GM21447 (cell line): ENCODE results near the gene NEU2.

Experiments
- ATAC-seq: cut with Tn5 transposase; IDR thresholded peaks from one replicate; pipeline ENCODE4 v1.9.1; 2021; ENCODE audit not compliant: unreplicated experiment

The NEU2 gene

DNA sequence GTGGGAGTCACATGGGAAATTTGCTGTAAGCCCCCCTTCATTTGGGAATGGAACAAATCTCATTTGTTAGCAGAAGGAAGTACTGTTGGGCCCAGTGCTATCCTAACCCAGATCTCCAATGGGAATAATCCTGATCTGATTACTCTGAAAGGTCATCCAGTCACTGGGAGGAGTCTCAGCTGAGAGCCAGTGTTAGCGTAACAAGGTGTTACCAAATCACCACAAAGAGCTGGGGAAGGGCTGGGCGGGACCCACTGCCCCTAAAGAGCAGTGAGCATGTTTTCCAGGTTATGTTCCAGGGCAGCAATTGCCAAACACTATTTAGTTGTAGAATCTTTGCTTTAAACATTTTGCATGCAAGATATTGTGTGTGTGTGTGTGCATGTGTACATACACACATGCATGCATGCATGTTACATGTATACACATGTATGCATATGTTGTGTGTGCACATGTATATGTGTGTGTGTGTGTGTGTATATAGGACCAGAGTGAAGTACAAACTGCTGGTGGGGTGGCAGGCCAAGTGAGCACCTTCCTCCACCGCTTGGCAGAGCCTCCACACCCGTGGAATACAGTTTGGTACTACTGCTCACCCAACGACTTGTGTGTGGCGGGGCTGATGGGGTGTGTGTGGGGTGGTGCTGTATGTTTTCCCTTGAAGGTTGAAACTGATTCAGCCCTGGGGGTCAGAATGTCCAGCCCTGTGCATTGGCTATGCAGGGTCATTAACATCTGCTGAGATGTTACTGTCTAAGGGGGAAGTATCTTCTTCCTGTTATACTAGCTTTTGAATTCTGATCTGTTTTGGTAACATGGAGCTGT is 42.9 kb downstream of the NEU2 start:
- no peak for ATAC-seq

DNA sequence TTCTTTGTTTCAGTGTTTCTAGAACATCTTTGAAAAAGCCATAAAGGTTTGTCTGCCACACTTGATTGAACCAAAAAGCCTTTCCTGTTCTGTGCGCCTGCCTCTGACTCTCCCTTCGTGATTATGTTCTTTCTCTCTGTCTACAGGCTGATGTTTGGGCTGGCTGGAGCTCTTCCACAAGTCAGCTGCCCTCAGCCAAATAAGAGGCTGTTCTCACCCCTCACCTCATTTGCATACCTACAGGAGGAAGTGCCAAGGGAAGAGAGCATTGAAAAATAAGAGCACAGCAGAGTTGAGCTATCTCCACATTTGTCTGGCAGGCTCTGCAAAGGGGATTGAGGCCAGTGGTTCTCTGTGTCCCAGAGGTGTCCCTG is 43.5 kb downstream of the NEU2 start:
- ATAC-seq = peak; percentile 53

DNA sequence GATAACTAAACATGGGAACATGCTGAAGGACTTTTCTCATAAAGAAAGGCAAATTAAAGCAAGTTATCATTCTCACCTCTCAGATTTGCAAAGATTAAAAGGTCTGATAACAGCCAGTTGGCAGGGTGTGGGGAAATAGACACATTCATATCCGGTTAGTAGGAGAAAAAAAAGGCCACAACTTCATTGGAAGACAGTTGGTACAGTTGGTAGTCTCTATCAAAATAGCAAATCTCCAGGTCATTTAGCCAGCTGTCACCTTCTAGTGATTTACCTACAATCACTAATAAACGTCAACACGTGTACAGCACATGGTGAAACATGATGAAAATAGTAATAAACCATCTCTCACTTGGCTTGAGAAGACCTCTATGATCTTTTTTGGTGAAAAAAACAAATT is 44.3 kb downstream of the NEU2 start:
- ATAC-seq = no peak

DNA sequence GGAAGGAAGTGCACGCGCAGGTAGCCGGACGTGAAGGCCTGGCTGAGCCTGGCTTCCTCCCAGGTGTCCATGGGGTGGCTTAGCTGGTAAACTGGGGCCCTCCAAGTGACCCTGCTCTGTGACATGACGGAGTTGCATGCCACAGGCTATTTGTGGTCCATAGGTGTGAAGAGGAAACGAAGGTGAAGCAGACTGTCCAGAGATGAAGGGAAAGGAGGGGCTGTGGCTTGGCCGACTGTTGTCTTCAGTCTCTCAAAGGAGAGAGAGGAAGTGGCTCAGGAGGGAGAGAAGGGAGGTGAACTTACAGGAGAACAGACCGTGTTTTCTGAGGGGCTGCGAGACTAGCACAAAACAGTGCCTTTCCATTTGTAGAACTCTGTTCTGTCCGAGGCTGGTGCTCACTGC is 47.0 kb downstream of the NEU2 start:
- ATAC-seq = peak; percentile 34

DNA sequence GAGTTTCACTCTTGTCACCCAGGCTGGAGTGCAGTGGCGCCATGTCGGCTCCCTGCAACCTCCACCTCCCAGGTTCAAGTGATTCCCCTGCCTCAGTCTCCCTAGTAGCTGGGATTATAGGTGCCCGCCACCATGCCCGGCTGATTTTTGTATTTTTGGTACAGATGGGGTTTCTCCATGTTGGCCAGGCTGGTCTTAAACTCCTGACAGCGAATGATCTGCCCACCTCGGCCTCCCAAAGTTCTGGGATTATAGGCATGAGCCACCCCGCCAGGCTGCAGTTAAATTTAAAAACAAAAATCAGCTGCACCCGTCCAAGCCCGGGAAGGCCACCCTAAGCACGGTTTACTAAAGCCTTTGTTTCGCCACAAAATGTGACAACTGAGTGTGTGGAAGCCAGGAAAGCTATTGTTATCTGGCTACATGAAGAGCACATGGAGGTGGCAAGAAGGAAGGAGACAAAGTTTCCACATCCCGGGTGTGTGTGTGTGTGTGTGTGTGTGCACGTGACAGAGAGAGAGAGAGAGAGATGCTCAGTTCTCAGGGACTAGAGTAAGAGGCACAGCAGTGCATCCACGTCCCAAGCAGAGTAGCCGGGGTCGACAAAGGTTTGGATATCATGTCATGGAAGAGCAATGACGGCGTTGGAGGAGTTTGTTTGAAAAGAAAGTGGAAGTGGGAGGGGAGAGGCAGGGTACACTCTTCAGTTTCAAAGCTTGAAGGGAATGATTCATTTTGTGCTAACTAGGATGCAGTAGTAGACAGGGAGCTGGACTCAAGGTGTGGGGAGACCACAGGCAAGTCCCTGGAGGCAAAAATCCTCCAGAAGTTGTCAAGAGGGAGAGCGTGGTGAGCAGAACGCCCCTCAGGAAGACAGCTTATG is 47.7 kb downstream of the NEU2 start:
- no peak for ATAC-seq

DNA sequence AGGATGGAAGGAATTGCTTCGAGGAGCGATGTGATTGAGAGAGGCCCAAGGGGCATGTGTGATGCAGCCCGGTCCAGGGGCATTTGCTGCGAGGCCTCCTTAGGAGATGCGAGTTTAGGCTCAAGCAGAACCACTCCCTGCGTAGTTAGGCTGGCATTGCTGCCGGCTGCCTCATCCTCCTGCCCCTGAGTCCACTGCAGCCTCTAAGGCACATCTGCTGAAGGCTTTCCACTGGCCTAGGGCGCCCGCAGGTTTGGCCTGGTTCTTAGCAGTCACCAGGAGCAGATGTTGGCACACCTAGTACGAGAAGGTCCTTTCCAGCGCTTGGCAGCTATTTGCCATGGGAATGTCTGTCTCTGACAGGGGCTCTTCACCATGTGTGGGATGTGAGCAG is 48.4 kb downstream of the NEU2 start:
- ATAC-seq = no peak

DNA sequence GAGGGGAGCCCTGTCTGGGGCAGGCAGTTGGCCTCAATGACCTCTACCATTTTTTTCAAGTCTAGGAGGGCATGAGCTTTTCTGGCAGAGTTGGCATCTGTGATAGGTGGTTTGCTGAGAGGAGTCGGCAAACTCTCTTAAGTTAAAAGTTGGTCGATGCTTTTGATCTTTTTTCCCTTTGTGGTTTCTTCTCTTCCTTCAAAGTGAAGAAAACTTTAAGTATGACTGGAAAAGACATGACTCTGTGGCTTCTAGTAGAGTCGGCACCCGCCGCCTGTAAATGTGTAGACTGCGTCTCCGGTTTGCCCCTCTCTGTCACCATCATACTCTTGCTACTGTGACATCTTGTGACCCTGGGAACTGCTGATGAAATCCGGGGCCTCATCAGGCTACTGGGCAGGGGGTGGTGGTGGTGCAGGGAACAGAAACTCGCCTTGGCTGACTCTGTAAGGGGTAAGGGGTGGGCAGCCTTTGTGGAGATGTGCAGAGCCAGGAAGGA is 48.8 kb downstream of the NEU2 start:
- peak; percentile 17 for ATAC-seq

DNA sequence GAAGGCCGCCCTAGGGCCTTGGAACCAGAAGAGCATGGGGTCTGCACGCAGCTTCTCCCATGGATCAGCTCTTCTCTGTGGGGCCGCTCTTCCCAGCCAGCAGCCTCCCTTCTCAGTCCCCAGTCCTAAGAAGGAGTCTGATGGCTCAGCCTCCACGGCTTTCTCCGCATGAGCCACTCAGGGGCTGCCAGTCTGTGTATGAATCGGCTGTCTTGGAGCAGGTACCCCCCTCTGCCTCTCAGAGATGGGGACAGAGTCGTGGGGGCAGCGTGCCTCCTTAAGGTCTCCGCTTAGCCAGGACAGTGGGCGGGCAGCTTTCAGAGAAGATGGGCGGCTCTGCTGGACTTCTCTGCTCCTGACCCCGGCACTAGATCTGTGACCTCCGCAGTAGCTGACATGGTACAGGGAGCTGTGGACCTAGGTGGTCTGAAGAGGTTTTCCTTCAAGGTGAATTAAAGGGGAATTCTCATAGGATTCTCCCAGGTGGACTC is 49.3 kb downstream of the NEU2 start:
- no peak for ATAC-seq

DNA sequence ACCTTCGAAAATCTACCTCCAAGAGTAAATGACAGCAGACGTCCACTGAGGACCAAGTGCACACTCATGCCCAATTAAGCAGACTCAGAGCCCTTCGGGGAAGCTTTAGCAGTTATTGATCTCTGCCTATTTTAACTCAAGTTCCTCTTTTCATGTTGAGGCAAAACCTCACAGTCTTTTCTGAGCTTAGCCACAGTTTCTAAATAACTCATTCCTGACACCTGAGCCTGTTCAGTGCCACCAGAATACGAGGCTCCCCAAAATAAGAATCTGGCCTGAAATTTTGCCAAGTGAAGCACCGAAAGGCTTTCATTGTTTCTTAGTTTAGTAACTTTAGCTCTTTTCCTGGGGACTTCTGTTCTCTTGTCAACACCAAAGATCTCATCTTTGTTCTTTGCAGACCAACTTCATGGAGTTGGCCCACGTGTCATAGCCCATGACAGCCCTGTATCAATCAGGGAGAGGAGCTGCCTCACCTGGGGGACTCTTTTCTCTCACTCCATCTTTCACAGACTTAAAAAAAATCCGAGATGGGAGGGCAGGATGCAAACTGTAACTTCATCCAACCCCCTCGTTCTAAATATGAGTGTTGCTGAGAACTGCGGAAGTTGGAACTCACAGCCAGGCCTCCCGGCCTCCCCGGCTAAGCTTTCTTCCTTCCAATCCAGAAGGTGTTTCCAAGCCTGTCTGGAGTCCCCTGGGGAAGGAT is 49.9 kb downstream of the NEU2 start:
- ATAC-seq = peak; percentile 34

DNA sequence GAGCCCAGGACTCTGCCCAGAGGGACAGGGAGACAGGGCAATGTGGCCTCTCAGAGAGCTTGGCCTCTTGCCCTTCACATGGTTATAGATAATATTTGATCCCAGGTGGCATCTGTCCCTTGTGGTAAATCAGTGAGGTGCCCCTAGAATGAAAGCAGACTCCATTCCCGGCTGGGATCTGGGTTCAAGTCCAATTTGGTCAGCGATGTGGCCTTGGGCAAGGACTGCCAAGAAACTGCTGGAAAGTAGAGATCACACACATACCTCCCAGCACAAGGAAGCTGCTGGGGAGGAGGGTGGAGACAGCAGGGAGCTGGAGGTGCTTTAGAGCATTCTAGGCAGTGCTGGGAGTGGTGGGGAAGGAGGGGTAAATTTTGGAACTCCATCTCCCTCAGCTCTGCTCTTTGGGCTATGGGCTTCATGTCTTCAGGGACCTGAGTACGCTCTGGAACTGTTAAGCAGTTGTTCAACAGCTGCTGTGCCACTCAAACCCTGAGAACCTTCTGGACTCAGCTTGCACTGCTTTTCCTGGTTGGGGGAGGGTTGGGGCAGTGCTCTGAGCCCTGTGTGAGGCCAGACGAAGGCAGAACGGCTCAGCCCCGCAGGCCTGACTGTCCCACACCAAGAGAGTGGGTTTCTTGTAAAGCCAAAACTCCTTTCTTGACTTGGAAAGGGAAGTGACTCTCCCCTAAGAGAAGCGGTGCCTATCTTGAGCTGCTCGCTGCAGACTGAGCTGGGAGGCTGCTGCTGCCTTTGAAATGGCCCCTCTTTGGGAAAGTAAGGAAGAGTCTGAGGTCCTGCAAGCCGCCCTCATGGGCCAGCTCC is 50.7 kb downstream of the NEU2 start:
- no peak for ATAC-seq

DNA sequence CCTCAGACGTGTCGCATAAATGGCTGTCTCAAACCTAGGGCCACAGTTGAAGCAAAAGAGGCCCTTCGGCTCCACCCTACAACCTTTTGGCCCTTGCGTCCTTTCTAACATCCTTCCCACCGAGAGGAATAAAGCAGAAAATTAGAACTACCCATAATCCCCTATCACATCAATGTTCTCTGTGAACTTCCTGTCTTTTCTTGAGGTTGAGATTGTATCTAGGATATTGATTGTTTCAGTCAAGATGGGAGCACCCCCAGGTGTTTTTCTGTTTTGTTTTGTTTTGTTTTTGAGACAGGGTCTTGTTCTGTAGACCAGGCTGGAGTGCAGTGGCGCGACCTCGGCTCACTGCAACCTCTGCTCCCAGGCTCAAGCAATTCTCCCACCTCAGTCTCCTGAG is 51.3 kb downstream of the NEU2 start:
- no peak for ATAC-seq

DNA sequence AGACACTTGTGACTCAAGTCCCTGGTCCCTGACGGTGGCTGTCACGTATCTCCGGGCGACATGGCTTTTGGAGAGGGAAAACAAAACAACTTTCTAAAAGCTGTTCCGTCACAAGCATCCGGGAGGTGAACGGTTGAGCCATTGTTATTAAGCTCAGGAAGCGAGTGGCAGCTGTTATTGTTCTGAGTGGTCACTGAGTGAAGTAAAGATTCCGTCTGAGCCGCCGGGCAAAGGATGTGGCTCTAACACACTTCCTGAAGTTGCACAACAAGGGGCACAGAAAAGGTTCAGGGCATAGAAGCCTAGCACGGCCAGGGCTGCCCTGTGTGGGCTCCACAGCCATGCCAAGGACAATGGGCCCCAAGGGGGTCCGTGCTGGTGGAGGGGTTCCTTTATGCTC is 52.0 kb downstream of the NEU2 start:
- ATAC-seq = peak; percentile 20
